Retinal pigment epithelial cell (primary cell): ENCODE measurements around the gene PCNX2.
"Not testable (repeated sequence)": the region's sequence is repeated elsewhere in the genome, so short reads cannot be mapped to it uniquely, and the experiment has no call there.

Experiments
- DNase-seq: peaks from one replicate; pipeline ENCODE4 v3.0.0-alpha.2; 2010; ENCODE audit warnings: low read depth
- H3K4me3 ChIP-seq: 2 replicates; pipeline ENCODE4 v1.5.1; 2011; ENCODE audit warnings: mild to moderate bottlenecking, low read length, control low read depth, moderate library complexity
- CTCF ChIP-seq: conservative IDR thresholded peaks from 2 replicates; pipeline ENCODE4 v1.5.1; 2011; ENCODE audit warnings: low read depth, low read length, control low read depth, inconsistent platforms

Gene PCNX2

GRCh38 chr1:233086961-233087881 is 208.3 kb downstream of the PCNX2 start:
- H3K4me3 ChIP-seq: no peak overlapping the region
- no peak for TF ChIP-seq CTCF
- DNase-seq: no peak

- no peak for DNase-seq
- no peak for TF ChIP-seq CTCF
Measured at GRCh38 chr1:233085566-233085965, 210.0 kb downstream of the PCNX2 start.

GRCh38 chr1:233082778-233083550 is 212.6 kb downstream of the PCNX2 start:
- no peak overlapping the region for H3K4me3 ChIP-seq
- no peak for TF ChIP-seq CTCF
- no peak for DNase-seq

More at GRCh38 chr1:233085566-233085965, 210.0 kb downstream of the PCNX2 start:
- H3K4me3 ChIP-seq: no peak overlapping the region

GRCh38 chr1:233081735-233082134 is 213.8 kb downstream of the PCNX2 start:
- no peak for TF ChIP-seq CTCF
- no peak overlapping the region for H3K4me3 ChIP-seq
- DNase-seq: no peak

- H3K4me3 ChIP-seq, DNase-seq: not testable (repeated sequence)
Measured at GRCh38 chr1:233080827-233081226, 214.7 kb downstream of the PCNX2 start.

- H3K4me3 ChIP-seq: no peak overlapping the region
- no peak for DNase-seq
- no peak for TF ChIP-seq CTCF
Measured at GRCh38 chr1:233080286-233080685, 215.2 kb downstream of the PCNX2 start.

GRCh38 chr1:233079574-233079973 is 216.0 kb downstream of the PCNX2 start:
- no peak for DNase-seq
- no peak for TF ChIP-seq CTCF
- no peak overlapping the region for H3K4me3 ChIP-seq
